Heart right ventricle (tissue), 16 donors: ENCODE results near the gene WDR64. TPM values are rescaled to one million over a fixed set of nuclear protein-coding genes. Genes with fewer than 3 reads are reported as not detected.

Source experiments
- ATAC-seq, 8 donors: fragments of 200-7000 bp; cut with Tn5 transposase; one replicate each; pipeline ENCODE4 v1.9.1; 2020; ENCODE audit warnings: mild to moderate bottlenecking in 8 of 8, moderate library complexity in 8 of 8, moderate number of reproducible peaks in 1 of 8
- DNase-seq, 2 donors: peaks; one replicate each; pipeline ENCODE4 v3.0.0-alpha.2; 2020
- H3K27ac ChIP-seq, 10 donors: fragments of 200-600 bp; sonication (generic) in 2 of 10; one replicate each; pipeline versions ENCODE4 v1.5.0 to v1.8.0; 2020 to 2022; ENCODE audit warnings: mild to moderate bottlenecking in 3 of 10
- H3K27me3 ChIP-seq, 7 donors: fragments of 200-600 bp; one replicate each; pipeline ENCODE4 v1.8.0; 2021 to 2022; ENCODE audit warnings: mild to moderate bottlenecking in 2 of 7
- H3K36me3 ChIP-seq, 9 donors: fragments of 200-600 bp; sonication (generic) in 1 of 9; one replicate each; pipeline versions ENCODE4 v1.5.0 to v1.8.0; 2020 to 2022; ENCODE audit warnings: mild to moderate bottlenecking in 2 of 9
- H3K4me1 ChIP-seq, 9 donors: fragments of 200-600 bp; sonication (generic) in 1 of 9; one replicate each; pipeline versions ENCODE4 v1.5.0 to v1.8.0; 2020 to 2022; ENCODE audit warnings: mild to moderate bottlenecking in 4 of 9
- H3K4me3 ChIP-seq, 10 donors: fragments of 200-600 bp; sonication (generic) in 2 of 10; one replicate each; pipeline versions ENCODE4 v1.5.0 to v1.8.0; 2020 to 2022; ENCODE audit warnings: mild to moderate bottlenecking in 7 of 10, moderate library complexity in 2 of 10
- H3K9me3 ChIP-seq, 11 donors: fragments of 200-600 bp in 10 of 11; sonication (generic) in 2 of 11; one replicate each; pipeline versions ENCODE4 v1.5.0 to v1.8.0; 2013 to 2022; ENCODE audit warnings: mild to moderate bottlenecking in 2 of 11, control low read depth in 1 of 11, moderate library complexity in 1 of 11
- WGBS, 2 donors: extraction: QIAGEN DNeasy Blood & Tissue Kit; methylation state at CpG; one replicate each; pipeline ENCODE4 v1.1.7; 2013; ENCODE audit warnings: inconsistent platforms in 1 of 2; 5-methylcytosine and 5-hydroxymethylcytosine counted together
- intact Hi-C, 10 donors: fragments of 100-400 bp; cut with DNase I; formaldehyde crosslinking; loops; one replicate each; pipeline versions ENCODE4 v1.11.1 to v1.14.2; 2022
- polyA plus RNA-seq, 2 donors: library from polyadenylated mRNA; stranded (reverse); fragments of 200-250 nt; gene quantifications; one replicate each; pipeline ENCODE4 v1.2.3, GENCODE V29; 2013
- total RNA-seq, 10 donors: library from RNA; stranded (reverse); fragmentation: NEBNext Ultra II Directional in 3 of 10; extraction: Animal tissue kit (Norgen Biotek cat#: 25700) in 3 of 10; gene quantifications; one replicate each; pipeline versions ENCODE4 v1.2.1 to v1.2.4, GENCODE V29; 2021 to 2023
- TF ChIP-seq, protein P1 (sequence below), 9 donors: fragments of 200-600 bp; sonication (generic) in 2 of 9; IDR thresholded peaks; one replicate each; pipeline versions ENCODE4 v1.5.0 to v1.8.0; 2021 to 2022; ENCODE audit warnings: antibody characterized with exemption in 9 of 9, mild to moderate bottlenecking in 5 of 9, moderate library complexity in 1 of 9
- donor health status: Arrhythmogenic right ventricular cardiomyopathy.
- donor health status: ischemic (EF 13 %, LVEDD 7.1; RV severe dilation, severe dysfunction).
- donor health status: healthy with polysubstance abuse.
- donor health status: DM: no; HTN: yes; CAD: no.
- donor health status: DM: no; HTN: no; CAD: no.
- donor health status: ischemic (EF 25% LVEDD 6.9; RV normal size, moderate dysfunction).
- donor health status: ischemic (EF 25% LVEDD 5.7; RV mildly dilated, moderate dysfunction).
- donor health status: healthy.
- donor health status: DM: yes; HTN: yes; CAD: no.
- donor health status: Ischemic cardiomyopathy.
- donor health status: ischemic (EF 35%, LVEDD 5.7; RV mildly dilated, moderate dysfunction).
- donor health status: nonischemic (EF 11% LVEDD 7.7; RV severe dilation, severe dysfunction).
- donor health status: DM: yes; HTN: yes; CAD: no.
- donor health status: PGD.
- donor health status: ischemic (EF 29% LVEDD 5.4; RV normal size, mild dysfunction).
- donor health status: nonischemic (EF 23%, LVEDD 6.1; RV moderate dilation, normal function).

WDR64 gene
- total and polyA plus RNA-seq, 12 donors, result 0.59 TPM; not detected in 11

DNA sequence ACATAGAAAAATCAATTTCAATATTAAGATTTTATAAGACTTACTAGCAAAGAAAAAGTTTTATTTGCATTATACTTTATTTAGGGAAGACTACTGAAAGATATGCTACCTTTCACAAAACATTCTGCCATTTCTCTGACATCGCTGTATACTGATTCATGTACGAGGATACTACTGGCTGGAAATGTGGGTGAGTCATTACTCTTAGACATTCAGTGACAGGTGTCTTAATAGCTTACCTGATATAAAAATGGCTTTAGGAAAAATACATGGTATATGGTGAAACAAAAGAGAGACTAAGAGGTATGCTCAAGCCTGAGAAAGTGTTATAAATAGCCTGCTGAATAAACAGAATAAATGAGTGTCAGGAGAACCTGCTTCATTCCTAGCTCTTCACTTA is 122.9 kb downstream of the WDR64 start:
- Histone ChIP-seq H3K4me3 (no peak overlapping the region), H3K9me3 (no peaks in the 10 kb centered on the region), H3K27me3 (peaks cover 0 to 4% (median 0%) of the 10 kb centered on the region in 7 donors), H3K36me3 (no peaks in the 10 kb centered on the region), H3K27ac (no peak overlapping the region), H3K4me1 (no peaks in the 10 kb centered on the region)
- no peak for DNase-seq
- no peak for ATAC-seq
- intact Hi-C loops, result no loop called here
- TF ChIP-seq, protein P1, sequence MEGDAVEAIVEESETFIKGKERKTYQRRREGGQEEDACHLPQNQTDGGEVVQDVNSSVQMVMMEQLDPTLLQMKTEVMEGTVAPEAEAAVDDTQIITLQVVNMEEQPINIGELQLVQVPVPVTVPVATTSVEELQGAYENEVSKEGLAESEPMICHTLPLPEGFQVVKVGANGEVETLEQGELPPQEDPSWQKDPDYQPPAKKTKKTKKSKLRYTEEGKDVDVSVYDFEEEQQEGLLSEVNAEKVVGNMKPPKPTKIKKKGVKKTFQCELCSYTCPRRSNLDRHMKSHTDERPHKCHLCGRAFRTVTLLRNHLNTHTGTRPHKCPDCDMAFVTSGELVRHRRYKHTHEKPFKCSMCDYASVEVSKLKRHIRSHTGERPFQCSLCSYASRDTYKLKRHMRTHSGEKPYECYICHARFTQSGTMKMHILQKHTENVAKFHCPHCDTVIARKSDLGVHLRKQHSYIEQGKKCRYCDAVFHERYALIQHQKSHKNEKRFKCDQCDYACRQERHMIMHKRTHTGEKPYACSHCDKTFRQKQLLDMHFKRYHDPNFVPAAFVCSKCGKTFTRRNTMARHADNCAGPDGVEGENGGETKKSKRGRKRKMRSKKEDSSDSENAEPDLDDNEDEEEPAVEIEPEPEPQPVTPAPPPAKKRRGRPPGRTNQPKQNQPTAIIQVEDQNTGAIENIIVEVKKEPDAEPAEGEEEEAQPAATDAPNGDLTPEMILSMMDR (IDR thresholded peaks at IDR 0.05), result no peak
- 79 to 83% methylated on average over 2 of the region's 2 CpGs for WGBS, 2 donors

DNA sequence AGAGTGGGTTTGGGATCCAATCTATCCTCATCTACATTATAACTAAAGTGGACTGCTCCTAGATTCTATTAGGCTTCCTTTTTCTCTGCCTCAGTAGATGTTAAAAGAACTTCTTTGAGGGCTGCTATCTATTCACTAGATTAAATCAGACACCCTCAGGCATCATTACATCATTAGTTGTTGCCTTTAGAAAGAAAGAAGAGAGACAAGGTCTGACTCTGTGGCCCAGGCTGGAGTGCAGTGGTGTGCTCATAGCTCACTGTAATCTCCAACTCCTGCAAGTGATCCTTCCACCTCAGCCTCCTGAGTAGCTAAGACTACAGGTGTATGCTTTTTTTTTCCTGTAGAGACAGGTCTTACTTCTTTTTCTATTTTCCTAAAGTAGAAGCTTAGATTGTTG is 124.8 kb downstream of the WDR64 start:
- intact Hi-C loops, result no loop called here
- ATAC-seq (no peak), DNase-seq (no peak)
- no peak overlapping the region for H3K4me3 ChIP-seq
- H3K9me3 ChIP-seq, result no peaks in the 10 kb centered on the region
- H3K27me3 ChIP-seq, result peaks cover 0 to 5% (median 0%) of the 10 kb centered on the region in 7 donors
- no peaks in the 10 kb centered on the region for H3K36me3 ChIP-seq
- H3K4me1 ChIP-seq, result no peaks in the 10 kb centered on the region
- H3K27ac ChIP-seq, result no peak overlapping the region
- TF ChIP-seq, protein P1 (IDR thresholded peaks at IDR 0.05), result no peak

DNA sequence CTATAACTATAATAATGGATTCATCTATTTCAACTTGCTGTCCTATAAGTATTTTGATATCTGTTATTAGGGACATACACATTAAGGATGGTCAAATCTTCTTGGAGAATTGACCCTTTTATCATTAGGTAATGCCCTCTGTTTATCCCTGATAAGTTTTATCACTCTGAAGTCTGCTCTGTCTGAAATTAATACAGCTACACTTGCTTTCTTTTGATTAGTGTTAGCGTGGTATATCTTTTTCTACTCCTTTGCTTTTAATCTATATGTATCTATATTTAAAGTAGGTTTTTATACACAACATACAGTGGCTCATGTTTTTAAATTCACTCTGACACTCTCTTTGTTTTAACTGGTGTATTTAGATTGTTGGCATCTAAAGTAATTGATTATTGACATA is 126.0 kb downstream of the WDR64 start:
- WGBS, 2 donors, result 72 to 88% methylated on average over 1 of the region's 1 CpG
- TF ChIP-seq, protein P1 (IDR thresholded peaks at IDR 0.05), result no peak
- H3K27ac ChIP-seq, result no peak overlapping the region
- no peaks in the 10 kb centered on the region for H3K36me3 ChIP-seq
- ATAC-seq (no peak), DNase-seq (no peak)
- H3K27me3 ChIP-seq, result peaks cover 0 to 10% (median 0%) of the 10 kb centered on the region in 7 donors
- H3K9me3 ChIP-seq, result no peaks in the 10 kb centered on the region
- intact Hi-C loops, result no loop called here
- no peaks in the 10 kb centered on the region for H3K4me1 ChIP-seq
- no peak overlapping the region for H3K4me3 ChIP-seq

GRCh38 chr1:241779897-241780296 is 127.8 kb downstream of the WDR64 start:
- Histone ChIP-seq H3K36me3 (no peaks in the 10 kb centered on the region), H3K9me3 (no peaks in the 10 kb centered on the region), H3K4me3 (no peak overlapping the region), H3K4me1 (no peaks in the 10 kb centered on the region), H3K27ac (no peak overlapping the region), H3K27me3 (peaks cover 0 to 10% (median 0%) of the 10 kb centered on the region in 7 donors)
- intact Hi-C loops, result no loop called here
- TF ChIP-seq, protein P1 (IDR thresholded peaks at IDR 0.05), result no peak
- no peak for ATAC-seq
- 89 to 92% methylated on average over 1 of the region's 1 CpG for WGBS, 2 donors
- DNase-seq, result no peak
